GM21723 (cell line): ENCODE data around the gene PRKCZ.
"Not testable (repeated sequence)": the region's sequence is repeated elsewhere in the genome, so short reads cannot be mapped to it uniquely, and the experiment has no call there.

ENCODE experiments used
- ATAC-seq: cut with Tn5 transposase; IDR thresholded peaks from one replicate; pipeline ENCODE4 v1.9.1; 2021; ENCODE audit warnings: mild to moderate bottlenecking, moderate library complexity; ENCODE audit not compliant: unreplicated experiment

The PRKCZ gene

GRCh38 chr1:2110738-2111673, 60.8 kb downstream of the PRKCZ start:
- no peak for ATAC-seq

DNA sequence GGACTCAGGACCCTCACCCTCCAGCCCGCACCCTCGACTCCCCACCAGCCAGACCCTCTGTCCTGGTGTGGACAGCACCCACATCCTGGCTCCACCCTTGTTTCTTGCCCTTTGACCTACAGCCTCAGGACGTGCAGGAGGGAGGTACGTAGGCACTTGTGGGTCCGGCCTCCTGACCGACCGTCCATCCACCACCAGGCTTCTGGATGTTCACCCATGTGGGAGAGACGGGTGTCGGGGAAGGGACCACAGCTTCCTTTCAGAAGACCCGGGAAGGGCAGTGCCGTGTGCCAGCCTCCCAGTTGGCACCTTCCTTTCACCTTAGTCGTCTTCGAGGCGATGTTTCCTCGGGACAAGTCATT, 61.4 kb downstream of the PRKCZ start:
- no peak for ATAC-seq

DNA sequence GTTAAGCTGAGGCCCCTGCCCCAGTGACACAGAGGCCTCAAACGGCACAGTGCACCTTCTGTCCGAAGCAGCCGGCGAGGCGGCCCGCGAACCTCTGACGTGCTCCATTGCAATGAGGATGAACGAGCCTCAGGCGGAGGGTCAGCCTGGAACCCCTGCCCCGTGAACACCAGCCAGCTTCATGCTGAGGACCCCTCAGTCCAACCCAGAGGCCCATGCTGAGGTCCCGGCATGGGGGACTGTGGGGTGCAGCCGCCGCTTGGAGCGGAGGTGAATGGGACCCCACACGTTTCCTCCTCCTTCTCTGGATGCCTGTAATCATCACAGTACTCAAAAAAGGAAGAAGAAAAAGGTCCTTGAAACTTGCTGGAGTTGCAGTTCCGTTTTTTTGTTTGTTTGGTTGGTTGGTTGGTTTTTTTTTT, 62.1 kb downstream of the PRKCZ start:
- ATAC-seq = no peak

- no peak for ATAC-seq
Observed at GRCh38 chr1:2113620-2114135, 63.5 kb downstream of the PRKCZ start.

DNA sequence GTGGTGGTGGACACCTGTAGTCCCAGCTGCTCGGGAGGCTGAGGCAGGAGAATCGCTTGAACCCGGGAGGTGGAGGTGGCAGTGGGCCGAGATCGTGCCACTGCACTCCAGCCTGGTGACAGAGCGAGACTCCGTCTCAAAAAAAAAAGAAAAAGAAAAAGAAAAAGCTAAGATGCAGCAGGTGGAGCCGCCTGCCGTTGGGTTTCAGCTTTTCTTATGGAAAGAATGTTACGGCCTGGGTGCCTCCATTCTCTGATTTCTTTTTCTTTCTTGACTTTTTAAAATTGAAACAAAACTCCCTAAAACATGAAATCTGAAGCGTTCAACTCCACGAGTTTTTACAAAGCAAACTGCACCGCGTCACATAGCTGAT, 64.4 kb downstream of the PRKCZ start:
- ATAC-seq = not testable (repeated sequence)

- no peak for ATAC-seq
Observed at GRCh38 chr1:2115008-2115641, 64.9 kb downstream of the PRKCZ start.

GRCh38 chr1:2115702-2116341, 65.6 kb downstream of the PRKCZ start:
- ATAC-seq = no peak

- no peak for ATAC-seq
Observed at GRCh38 chr1:2119886-2120285, 69.7 kb downstream of the PRKCZ start.

DNA sequence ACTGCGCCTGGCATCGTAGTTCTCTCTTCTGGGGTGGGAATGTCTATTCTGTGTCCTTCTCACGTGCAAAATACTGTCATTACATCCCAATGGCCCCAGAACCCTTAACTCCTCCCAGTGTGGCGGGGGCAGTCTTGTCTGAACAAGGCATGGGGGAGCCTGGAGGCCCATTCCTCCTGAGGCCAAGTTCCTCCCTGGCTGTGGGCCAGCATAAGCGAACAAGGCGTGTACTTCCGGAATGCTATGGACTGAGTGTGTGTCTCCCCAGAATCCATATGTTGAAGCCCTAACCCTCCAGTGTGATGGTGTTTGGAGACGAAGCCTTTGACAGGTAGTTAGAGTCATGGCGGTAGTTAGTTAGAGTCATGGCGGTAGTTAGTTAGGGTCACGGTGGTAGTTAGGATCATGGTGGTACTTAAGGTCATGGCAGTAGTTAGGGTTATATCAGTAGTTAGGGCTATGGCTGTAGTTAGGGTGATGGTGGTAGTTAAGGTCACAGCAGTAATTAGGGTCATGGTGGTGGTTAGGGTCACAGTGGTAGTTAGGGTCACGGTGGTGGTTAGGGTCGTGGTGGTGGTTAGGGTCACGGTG, 71.0 kb downstream of the PRKCZ start:
- no peak for ATAC-seq

GRCh38 chr1:2121794-2122193, 71.6 kb downstream of the PRKCZ start:
- not testable (repeated sequence) for ATAC-seq

DNA sequence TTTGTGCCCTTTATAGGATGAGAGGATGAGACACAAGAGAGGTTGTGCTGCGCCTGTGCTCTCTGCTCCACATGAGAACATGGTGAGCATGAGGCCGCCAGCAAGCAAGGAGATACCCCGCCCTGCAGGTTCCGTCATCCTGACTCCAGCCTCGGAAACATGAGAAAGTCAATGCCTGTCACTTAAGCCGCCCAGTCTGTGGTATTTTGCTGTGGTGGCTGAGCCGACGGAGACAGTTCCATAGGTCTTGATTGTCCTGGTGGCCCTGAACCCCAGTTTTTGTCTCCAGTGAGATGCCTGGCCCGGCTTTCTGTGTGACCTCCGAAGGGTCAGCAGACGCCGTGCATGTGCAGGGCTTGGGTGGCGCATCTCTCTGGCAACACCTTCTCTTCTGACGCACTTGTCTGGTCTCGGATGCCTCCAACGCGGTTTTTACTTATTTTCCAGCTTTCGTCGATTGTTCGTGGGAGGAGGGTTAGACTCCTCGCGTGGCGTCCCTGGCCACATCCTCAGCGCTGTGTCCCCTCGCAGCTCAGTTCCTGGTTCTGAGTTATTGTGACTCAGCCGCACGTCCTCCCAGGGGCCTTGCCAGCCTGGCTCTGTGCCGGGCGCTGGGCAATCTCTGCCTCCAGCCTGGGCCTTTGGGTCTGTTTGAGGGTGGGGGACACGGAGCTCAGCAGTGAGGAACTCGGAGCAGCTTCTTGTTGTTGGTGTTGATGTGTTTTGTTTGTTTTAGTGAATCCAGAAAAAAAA, 74.4 kb downstream of the PRKCZ start:
- ATAC-seq = no peak

- ATAC-seq = no peak
Observed at GRCh38 chr1:2125350-2126211, 75.4 kb downstream of the PRKCZ start.

- ATAC-seq = no peak
Observed at GRCh38 chr1:2126331-2127186, 76.3 kb downstream of the PRKCZ start.

DNA sequence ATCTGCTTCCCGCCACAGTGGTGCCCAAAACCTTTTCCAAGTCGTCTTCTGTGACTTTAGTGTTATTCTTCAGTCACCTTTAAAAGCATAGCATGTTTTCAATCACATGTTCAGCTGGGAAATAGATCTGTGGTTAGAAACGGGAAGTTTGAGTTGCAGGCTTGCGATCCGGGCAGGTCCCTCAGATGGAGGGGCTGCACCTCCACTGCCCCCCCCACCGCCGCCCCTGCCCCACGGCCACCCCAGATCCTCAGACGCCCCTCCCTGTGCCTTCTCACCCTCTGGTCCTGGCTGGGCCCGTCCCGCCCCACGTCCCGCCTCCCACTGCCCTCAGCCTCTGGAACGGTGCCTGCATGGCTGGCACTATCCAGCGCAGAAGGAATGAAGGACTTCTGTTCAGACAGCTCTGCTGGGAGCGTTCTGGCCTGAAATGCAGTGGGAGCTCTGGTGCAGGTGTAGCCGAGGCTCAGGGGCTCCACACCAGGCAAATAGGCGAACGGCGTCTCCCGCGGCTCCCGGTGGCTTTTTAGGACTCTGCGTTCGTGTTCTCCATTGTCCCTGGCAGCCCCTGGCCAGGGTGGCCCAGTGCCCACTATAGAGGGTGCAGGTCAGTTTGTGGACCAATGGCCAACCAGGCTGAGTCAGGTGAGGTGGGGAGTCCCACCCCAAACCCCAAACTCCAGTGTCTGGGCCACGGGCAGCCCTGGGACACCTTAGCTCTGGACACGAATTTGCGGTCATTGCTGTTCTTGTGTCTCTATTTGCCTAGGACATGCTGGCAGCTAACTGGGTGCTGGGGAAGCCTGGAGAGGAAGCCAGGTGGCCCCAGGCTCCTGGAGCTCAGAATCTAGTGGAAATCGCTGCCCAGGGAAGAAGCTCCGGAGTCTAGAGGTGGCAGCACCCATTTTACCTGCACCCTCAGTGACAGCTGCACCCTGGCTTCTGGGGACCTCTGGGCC, 77.3 kb downstream of the PRKCZ start:
- ATAC-seq = no peak

DNA sequence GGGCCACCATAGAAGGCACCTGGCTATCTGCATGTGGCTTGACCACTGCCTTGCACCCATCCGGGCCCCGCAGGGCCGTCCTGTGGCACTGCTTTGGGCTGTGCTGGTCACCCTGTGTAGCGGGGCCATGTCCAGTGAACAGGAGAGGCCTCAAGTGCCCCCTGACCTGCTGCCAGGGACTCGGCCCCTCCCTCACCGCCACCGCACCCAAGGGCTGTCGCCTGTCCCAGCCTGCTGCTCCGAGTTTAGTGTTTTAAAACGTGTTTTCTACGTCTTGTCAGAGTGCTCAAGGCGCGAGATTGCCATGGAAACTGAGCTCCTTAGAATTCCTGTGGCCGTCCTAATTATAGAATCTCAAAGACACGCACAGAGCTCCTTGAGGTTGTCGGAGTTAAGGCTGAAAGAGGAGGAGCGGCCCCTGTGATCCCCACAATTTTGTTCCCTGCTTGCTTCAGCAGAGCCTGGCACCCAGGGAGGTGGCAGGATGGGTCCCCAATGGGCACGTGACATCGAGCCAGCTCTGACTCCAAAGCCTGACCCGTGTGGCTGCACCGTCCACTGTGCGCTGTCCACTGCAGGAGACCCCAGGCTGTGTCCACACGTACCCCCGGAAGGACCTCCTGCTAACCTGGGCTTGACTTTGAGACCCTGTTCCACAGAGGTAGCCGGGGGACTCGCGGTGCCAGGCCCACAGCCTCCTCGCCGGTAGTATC, 78.1 kb downstream of the PRKCZ start:
- no peak for ATAC-seq

DNA sequence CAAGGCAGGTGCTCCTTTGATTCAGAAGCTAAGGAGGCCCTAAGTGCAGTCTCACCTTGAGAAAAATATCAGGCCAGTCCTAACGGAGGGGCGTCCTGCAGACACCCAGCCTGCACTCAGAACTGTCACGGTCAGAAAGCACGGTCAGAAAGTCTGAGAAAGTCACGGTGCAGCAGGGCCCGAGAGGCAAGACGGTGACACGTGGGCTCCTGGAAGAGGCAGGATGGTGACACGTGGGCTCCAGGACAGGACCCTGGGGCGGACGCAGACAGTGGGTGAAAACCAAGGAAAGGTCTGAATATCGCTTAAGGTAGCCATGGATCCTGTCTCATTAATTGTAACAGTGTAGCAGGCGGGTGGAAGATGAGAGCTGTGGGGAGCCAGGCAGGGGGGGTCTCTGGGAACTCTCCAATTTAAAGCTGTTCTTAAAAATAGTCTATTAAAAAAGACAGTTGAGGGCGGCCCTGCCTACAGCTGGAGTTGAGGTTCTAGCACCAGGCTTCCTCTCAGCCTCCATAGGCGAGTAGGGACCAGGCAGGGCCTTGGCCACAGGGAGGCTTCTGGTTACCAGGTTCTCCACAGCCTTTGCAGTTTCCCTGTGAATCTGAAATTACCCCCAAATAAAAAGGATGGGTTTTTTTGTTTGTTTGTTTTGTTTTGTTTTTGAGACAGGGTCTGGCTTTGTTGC, 79.2 kb downstream of the PRKCZ start:
- ATAC-seq = no peak
